ENCODE results near the gene MAP6. TPM values are rescaled to one million over a fixed set of nuclear protein-coding genes. Genes with fewer than 3 reads are reported as not detected.

MAP6 gene
- total and polyA plus RNA-seq, 3 experiments from 2014 or later, result 0.07 to 0.16 TPM; not detected in 1

GRCh38 chr11:75576017-75576416 lies 92.8 kb downstream of the MAP6 start:
- no peak for DNase-seq
- Histone ChIP-seq H3K9me3 (ENCODE audit: low read length) (no peaks in the 10 kb centered on the region), H3K27ac (ENCODE audit: low read depth, low read length) (no peak overlapping the region), H3K4me3 (ENCODE audit: low read length) (no peak overlapping the region), H3K4me1 (ENCODE audit: insufficient read depth, low read length) (no peaks in the 10 kb centered on the region), H3K27me3 (ENCODE audit: insufficient read depth, low read length, poor library complexity, severe bottlenecking) (no peaks in the 10 kb centered on the region), H3K36me3 (ENCODE audit: insufficient read depth, low read length) (no peaks in the 10 kb centered on the region)
- peak overlapping the region in 2 of 8 donors; percentile 37 to 78 for H3K27ac Mint-ChIP-seq
- H3K4me1 Mint-ChIP-seq, result peaks cover 0 to 3% (median 3%) of the 10 kb centered on the region in 3 donors
- no peaks in the 10 kb centered on the region for H3K9me3 Mint-ChIP-seq
- POLR2A ChIA-PET, result no interaction called here
- H3K27me3 Mint-ChIP-seq, result peaks cover 0 to 4% of the 10 kb centered on the region in 2 donors
- no peak overlapping the region for H3K4me3 Mint-ChIP-seq
- CTCF ChIA-PET, result interaction anchor here (0.7 to 5.4 kb wide), 6 partner anchors 10 to 131 kb away, joined by 3 to 44 read pairs (median 5); no protein-coding TSS in a partner anchor
- peaks cover 0 to 29% (median 1%) of the 10 kb centered on the region in 3 donors for H3K36me3 Mint-ChIP-seq

GRCh38 chr11:75574698-75575602 lies 93.9 kb downstream of the MAP6 start:
- H3K36me3 ChIP-seq (ENCODE audit: insufficient read depth, low read length), result peaks cover 4% of the 10 kb centered on the region
- Mint-ChIP-seq H3K4me3 (no peak overlapping the region), H3K9me3 (no peaks in the 10 kb centered on the region), H3K4me1 (peaks cover 0 to 4% (median 3%) of the 10 kb centered on the region in 3 donors), H3K27ac (no peak overlapping the region), H3K27me3 (peaks cover 0 to 4% of the 10 kb centered on the region in 2 donors), H3K36me3 (peaks cover 0 to 40% (median 6%) of the 10 kb centered on the region in 3 donors)
- H3K27ac ChIP-seq (ENCODE audit: low read depth, low read length), result no peak overlapping the region
- ChIA-PET CTCF (interaction anchor here (1.0 to 5.4 kb wide), 6 partner anchors 9 to 130 kb away, joined by 3 to 44 read pairs (median 3); no protein-coding TSS in a partner anchor), POLR2A (interaction anchor here (1.0 kb wide), 1 partner anchor 189 kb away, joined by 3 read pairs; no protein-coding TSS in a partner anchor)
- no peaks in the 10 kb centered on the region for H3K27me3 ChIP-seq (ENCODE audit: insufficient read depth, low read length, poor library complexity, severe bottlenecking)
- no peaks in the 10 kb centered on the region for H3K9me3 ChIP-seq (ENCODE audit: low read length)
- no peaks in the 10 kb centered on the region for H3K4me1 ChIP-seq (ENCODE audit: insufficient read depth, low read length)
- no peak for DNase-seq
- no peak overlapping the region for H3K4me3 ChIP-seq (ENCODE audit: low read length)

GRCh38 chr11:75572744-75573143 lies 96.1 kb downstream of the MAP6 start:
- Histone ChIP-seq H3K36me3 (ENCODE audit: insufficient read depth, low read length) (peaks cover 6% of the 10 kb centered on the region), H3K9me3 (ENCODE audit: low read length) (no peaks in the 10 kb centered on the region), H3K27ac (ENCODE audit: low read depth, low read length) (no peak overlapping the region), H3K4me3 (ENCODE audit: low read length) (no peak overlapping the region), H3K4me1 (ENCODE audit: insufficient read depth, low read length) (no peaks in the 10 kb centered on the region), H3K27me3 (ENCODE audit: insufficient read depth, low read length, poor library complexity, severe bottlenecking) (no peaks in the 10 kb centered on the region)
- Mint-ChIP-seq H3K4me3 (no peak overlapping the region), H3K27ac (peak overlapping the region in 2 of 8 donors; percentile 19 to 43), H3K9me3 (no peaks in the 10 kb centered on the region), H3K27me3 (no peaks in the 10 kb centered on the region), H3K36me3 (peaks cover 0 to 60% (median 11%) of the 10 kb centered on the region in 3 donors), H3K4me1 (peaks cover 0 to 6% (median 3%) of the 10 kb centered on the region in 3 donors)
- DNase-seq, result no peak
- ChIA-PET CTCF (no interaction called here), POLR2A (interaction anchor here (0.8 kb wide), 1 partner anchor 233 kb away, joined by 6 read pairs; no protein-coding TSS in a partner anchor)

- H3K36me3 Mint-ChIP-seq, result peaks cover 0 to 68% (median 11%) of the 10 kb centered on the region in 3 donors
- no peaks in the 10 kb centered on the region for H3K9me3 Mint-ChIP-seq
- H3K27me3 Mint-ChIP-seq, result no peaks in the 10 kb centered on the region
- H3K4me3 ChIP-seq (ENCODE audit: low read length), result no peak overlapping the region
- H3K36me3 ChIP-seq (ENCODE audit: insufficient read depth, low read length), result peaks cover 6% of the 10 kb centered on the region
- H3K4me3 Mint-ChIP-seq, result no peak overlapping the region
- ChIA-PET POLR2A (no interaction called here), CTCF (interaction anchor here (1.2 kb wide), 1 partner anchor 9 kb away, joined by 3 read pairs; no protein-coding TSS in a partner anchor)
- H3K27ac ChIP-seq (ENCODE audit: low read depth, low read length), result no peak overlapping the region
- H3K27ac Mint-ChIP-seq, result peak overlapping the region in 2 of 8 donors; percentile 11 to 18
- H3K9me3 ChIP-seq (ENCODE audit: low read length), result no peaks in the 10 kb centered on the region
- H3K4me1 ChIP-seq (ENCODE audit: insufficient read depth, low read length), result no peaks in the 10 kb centered on the region
- no peaks in the 10 kb centered on the region for H3K27me3 ChIP-seq (ENCODE audit: insufficient read depth, low read length, poor library complexity, severe bottlenecking)
- DNase-seq, result no peak
- H3K4me1 Mint-ChIP-seq, result peaks cover 0 to 9% (median 6%) of the 10 kb centered on the region in 3 donors
Measured at GRCh38 chr11:75571625-75572024, 97.2 kb downstream of the MAP6 start.

GRCh38 chr11:75570559-75571139 lies 98.2 kb downstream of the MAP6 start:
- Mint-ChIP-seq H3K4me1 (peaks cover 5 to 14% (median 8%) of the 10 kb centered on the region in 3 donors), H3K27ac (peak overlapping the region in 2 of 8 donors; percentile 5 to 29)

GRCh38 chr11:75568616-75569219 lies 100.1 kb downstream of the MAP6 start:
- ChIA-PET POLR2A (no interaction called here), CTCF (interaction anchor here (5.5 kb wide), 1 partner anchor 7 kb away, joined by 44 read pairs; no protein-coding TSS in a partner anchor)
- Histone ChIP-seq H3K36me3 (ENCODE audit: insufficient read depth, low read length) (peaks cover 6% of the 10 kb centered on the region), H3K4me1 (ENCODE audit: insufficient read depth, low read length) (peaks cover 7% of the 10 kb centered on the region), H3K4me3 (ENCODE audit: low read length) (no peak overlapping the region), H3K27me3 (ENCODE audit: insufficient read depth, low read length, poor library complexity, severe bottlenecking) (no peaks in the 10 kb centered on the region), H3K9me3 (ENCODE audit: low read length) (no peaks in the 10 kb centered on the region), H3K27ac (ENCODE audit: low read depth, low read length) (no peak overlapping the region)
- Mint-ChIP-seq H3K27ac (peak overlapping the region in 1 of 8 donors; percentile 65), H3K36me3 (peaks cover 0 to 65% (median 11%) of the 10 kb centered on the region in 3 donors), H3K9me3 (no peaks in the 10 kb centered on the region), H3K4me3 (no peak overlapping the region), H3K27me3 (no peaks in the 10 kb centered on the region), H3K4me1 (peaks cover 23 to 32% (median 24%) of the 10 kb centered on the region in 3 donors)
- no peak for DNase-seq

More at GRCh38 chr11:75570559-75571139, 98.2 kb downstream of the MAP6 start:
- no peak for DNase-seq
- Histone ChIP-seq H3K4me1 (ENCODE audit: insufficient read depth, low read length) (peaks cover 6% of the 10 kb centered on the region), H3K36me3 (ENCODE audit: insufficient read depth, low read length) (peaks cover 6% of the 10 kb centered on the region), H3K27ac (ENCODE audit: low read depth, low read length) (no peak overlapping the region), H3K27me3 (ENCODE audit: insufficient read depth, low read length, poor library complexity, severe bottlenecking) (no peaks in the 10 kb centered on the region), H3K4me3 (ENCODE audit: low read length) (no peak overlapping the region), H3K9me3 (ENCODE audit: low read length) (no peaks in the 10 kb centered on the region)
- POLR2A ChIA-PET, result no interaction called here
- Mint-ChIP-seq H3K27me3 (no peaks in the 10 kb centered on the region), H3K36me3 (peaks cover 0 to 68% (median 11%) of the 10 kb centered on the region in 3 donors), H3K9me3 (no peaks in the 10 kb centered on the region), H3K4me3 (no peak overlapping the region)
- CTCF ChIA-PET, result interaction anchor here (1.2 kb wide), 1 partner anchor 8 kb away, joined by 3 read pairs; no protein-coding TSS in a partner anchor

- POLR2A ChIA-PET, result no interaction called here
- peaks cover 0 to 58% (median 11%) of the 10 kb centered on the region in 3 donors for H3K36me3 Mint-ChIP-seq
- CTCF ChIA-PET, result interaction anchor here (1.0 to 5.5 kb wide), 2 partner anchors 8 to 122 kb away, joined by 4 to 44 read pairs; no protein-coding TSS in a partner anchor
- H3K27ac Mint-ChIP-seq, result no peak overlapping the region
- no peak overlapping the region for H3K4me3 Mint-ChIP-seq
- H3K36me3 ChIP-seq (ENCODE audit: insufficient read depth, low read length), result peaks cover 6% of the 10 kb centered on the region
- H3K27ac ChIP-seq (ENCODE audit: low read depth, low read length), result no peak overlapping the region
- DNase-seq, result no peak
- H3K9me3 ChIP-seq (ENCODE audit: low read length), result no peaks in the 10 kb centered on the region
- no peaks in the 10 kb centered on the region for H3K27me3 Mint-ChIP-seq
- H3K9me3 Mint-ChIP-seq, result no peaks in the 10 kb centered on the region
- H3K4me3 ChIP-seq (ENCODE audit: low read length), result no peak overlapping the region
- no peaks in the 10 kb centered on the region for H3K27me3 ChIP-seq (ENCODE audit: insufficient read depth, low read length, poor library complexity, severe bottlenecking)
- peaks cover 29 to 39% (median 32%) of the 10 kb centered on the region in 3 donors for H3K4me1 Mint-ChIP-seq
- peaks cover 14% of the 10 kb centered on the region for H3K4me1 ChIP-seq (ENCODE audit: insufficient read depth, low read length)
Measured at GRCh38 chr11:75567971-75568370, 100.9 kb downstream of the MAP6 start.
